Hepatocyte (in vitro differentiated cells): Measurements from ENCODE around the gene DHCR24. TPM values are rescaled to one million over a fixed set of nuclear protein-coding genes. Genes with fewer than 3 reads are reported as not detected.
A peak's percentile ranks its signal among the peaks of the same experiment; 100 is the strongest.

Experiments used
- DNase-seq: peaks from one replicate; pipeline ENCODE4 v3.0.0-alpha.2; 2016; ENCODE audit warnings: low spot score
- H2AFZ ChIP-seq: fragments of 200-600 bp; sonication (generic); 2 replicates; pipeline ENCODE4 v1.6.0; 2016; ENCODE audit warnings: antibody characterized with exemption, mild to moderate bottlenecking
- H3K27ac ChIP-seq: fragments of 200-600 bp; sonication (generic); 2 replicates; pipeline ENCODE4 v1.5.1; 2016; ENCODE audit warnings: mild to moderate bottlenecking
- H3K27me3 ChIP-seq: fragments of 200-600 bp; sonication (generic); 2 replicates; pipeline ENCODE4 v1.6.1; 2016
- H3K36me3 ChIP-seq: fragments of 200-600 bp; sonication (generic); replicated peaks from 2 replicates; pipeline ENCODE4 v1.5.1; 2016; ENCODE audit warnings: low read depth; ENCODE audit not compliant: insufficient read depth
- H3K4me1 ChIP-seq: fragments of 200-600 bp; sonication (generic); 2 replicates; pipeline ENCODE4 v1.5.1; 2016; ENCODE audit warnings: mild to moderate bottlenecking, moderate library complexity; ENCODE audit not compliant: insufficient read depth
- H3K4me2 ChIP-seq: fragments of 200-600 bp; sonication (generic); 2 replicates; pipeline ENCODE4 v1.6.0; 2016
- H3K4me3 ChIP-seq: fragments of 200-600 bp; sonication (generic); 2 replicates; pipeline ENCODE4 v1.5.1; 2016; ENCODE audit warnings: mild to moderate bottlenecking
- H3K79me2 ChIP-seq: fragments of 200-600 bp; sonication (generic); 2 replicates; pipeline ENCODE4 v1.6.0; 2017; ENCODE audit warnings: mild to moderate bottlenecking
- H3K9me2 ChIP-seq: fragments of 200-600 bp; sonication (generic); replicated peaks from 2 replicates; pipeline ENCODE4 v1.6.0; 2017; ENCODE audit warnings: mild to moderate bottlenecking; ENCODE audit not compliant: insufficient read depth
- H3K9me3 ChIP-seq: fragments of 200-600 bp; sonication (generic); 2 replicates; pipeline ENCODE4 v1.5.1; 2016; ENCODE audit warnings: low read depth, mild to moderate bottlenecking
- H4K20me1 ChIP-seq: fragments of 200-600 bp; sonication (generic); 2 replicates; pipeline ENCODE4 v1.6.0; 2016; ENCODE audit warnings: mild to moderate bottlenecking; ENCODE audit not compliant: insufficient read depth, poor library complexity, severe bottlenecking
- CTCF ChIP-seq: fragments of 200-600 bp; sonication (generic); IDR thresholded peaks from 2 replicates; pipeline ENCODE4 v1.5.1; 2016; ENCODE audit warnings: antibody characterized with exemption, mild to moderate bottlenecking; ENCODE audit not compliant: poor library complexity
- EZH2 ChIP-seq: fragments of 200-600 bp; sonication (generic); IDR thresholded peaks from 2 replicates; pipeline ENCODE4 v1.6.1; 2016; ENCODE audit warnings: antibody characterized with exemption, mild to moderate bottlenecking, borderline replicate concordance
- EZH2phosphoT487 ChIP-seq: fragments of 200-600 bp; sonication (generic); IDR thresholded peaks from one replicate; pipeline ENCODE4 v1.6.1; 2018; ENCODE audit warnings: antibody characterized with exemption, mild to moderate bottlenecking, low read depth, moderate library complexity; ENCODE audit not compliant: unreplicated experiment, severe bottlenecking
- WGBS: methylation state at CpG from one replicate; pipeline ENCODE4 v1.1.6; 2016; ENCODE audit warnings: low lambda C conversion rate; ENCODE audit errors: missing lambda C conversion rate; 5-methylcytosine and 5-hydroxymethylcytosine counted together
- polyA plus RNA-seq: library from polyadenylated mRNA; unstranded; fragments of >200 nt; fragmentation: Nextera tagmentation; extraction: Ambion mirVana; gene quantifications from 2 replicates; pipeline ENCODE4 v1.2.1, GENCODE V29; 2016
- total RNA-seq: library from RNA; depleted of rRNA; stranded (reverse); fragments of >200 nt; gene quantifications from 2 replicates; pipeline ENCODE4 v1.2.3, GENCODE V29; 2014

Gene DHCR24
- total and polyA plus RNA-seq, 2 experiments from 2014 or later = 282 to 318 TPM

GRCh38 chr1:54814571-54814970 lies 72.4 kb downstream of the DHCR24 start:
- H4K20me1 ChIP-seq = no peaks in the 10 kb centered on the region
- H3K4me1 ChIP-seq = no peaks in the 10 kb centered on the region
- no peak overlapping the region for H3K4me2 ChIP-seq
- H3K79me2 ChIP-seq = no peaks in the 10 kb centered on the region
- no peaks in the 10 kb centered on the region for H3K9me2 ChIP-seq
- H3K4me3 ChIP-seq = no peak overlapping the region
- no peak overlapping the region for H2AFZ ChIP-seq
- DNase-seq = peak; percentile 2
- WGBS = 86% methylated on average over 5 of the region's 5 CpGs
- no peaks in the 10 kb centered on the region for H3K36me3 ChIP-seq
- H3K27me3 ChIP-seq = no peaks in the 10 kb centered on the region
- H3K9me3 ChIP-seq = no peaks in the 10 kb centered on the region
- no peak overlapping the region for H3K27ac ChIP-seq
- TF ChIP-seq EZH2phosphoT487 (no peak), CTCF (no peak), EZH2 (no peak)

- H3K9me3 ChIP-seq = no peaks in the 10 kb centered on the region
- H3K4me3 ChIP-seq = no peak overlapping the region
- H3K79me2 ChIP-seq = no peaks in the 10 kb centered on the region
- H3K27ac ChIP-seq = no peak overlapping the region
- no peaks in the 10 kb centered on the region for H3K36me3 ChIP-seq
- no peak overlapping the region for H2AFZ ChIP-seq
- no peaks in the 10 kb centered on the region for H3K27me3 ChIP-seq
- H3K9me2 ChIP-seq = no peaks in the 10 kb centered on the region
- no peak overlapping the region for H3K4me2 ChIP-seq
- WGBS = 84% methylated on average over 10 of the region's 10 CpGs
- DNase-seq = peak; percentile 3
- TF ChIP-seq CTCF (no peak), EZH2phosphoT487 (no peak), EZH2 (no peak)
- H4K20me1 ChIP-seq = no peaks in the 10 kb centered on the region
- H3K4me1 ChIP-seq = no peaks in the 10 kb centered on the region
Measured at GRCh38 chr1:54814126-54814498, 72.9 kb downstream of the DHCR24 start.

GRCh38 chr1:54813485-54814125 lies 73.4 kb downstream of the DHCR24 start:
- H3K79me2 ChIP-seq = no peaks in the 10 kb centered on the region
- H2AFZ ChIP-seq = no peak overlapping the region
- TF ChIP-seq EZH2phosphoT487 = no peak
- no peak for TF ChIP-seq EZH2
- TF ChIP-seq CTCF = no peak
- H3K9me3 ChIP-seq = no peaks in the 10 kb centered on the region
- no peaks in the 10 kb centered on the region for H3K27me3 ChIP-seq
- H3K4me1 ChIP-seq = no peaks in the 10 kb centered on the region
- H3K9me2 ChIP-seq = no peaks in the 10 kb centered on the region
- H3K4me3 ChIP-seq = no peak overlapping the region
- 64% methylated on average over 13 of the region's 13 CpGs for WGBS
- H3K27ac ChIP-seq = no peak overlapping the region
- DNase-seq = no peak
- no peak overlapping the region for H3K4me2 ChIP-seq
- H4K20me1 ChIP-seq = no peaks in the 10 kb centered on the region
- no peaks in the 10 kb centered on the region for H3K36me3 ChIP-seq
